Hepatocyte (in vitro differentiated cells): ENCODE results near the gene GPRIN1. TPM values are rescaled to one million over a fixed set of nuclear protein-coding genes. Genes with fewer than 3 reads are reported as not detected.

Experiments
- DNase-seq: peaks from one replicate; pipeline ENCODE4 v3.0.0-alpha.2; 2016; ENCODE audit warnings: low spot score
- H2AFZ ChIP-seq: fragments of 200-600 bp; sonication (generic); 2 replicates; pipeline ENCODE4 v1.6.0; 2016; ENCODE audit warnings: antibody characterized with exemption, mild to moderate bottlenecking
- H3K27ac ChIP-seq: fragments of 200-600 bp; sonication (generic); 2 replicates; pipeline ENCODE4 v1.5.1; 2016; ENCODE audit warnings: mild to moderate bottlenecking
- H3K27me3 ChIP-seq: fragments of 200-600 bp; sonication (generic); 2 replicates; pipeline ENCODE4 v1.6.1; 2016
- H3K36me3 ChIP-seq: fragments of 200-600 bp; sonication (generic); replicated peaks from 2 replicates; pipeline ENCODE4 v1.5.1; 2016; ENCODE audit warnings: low read depth; ENCODE audit not compliant: insufficient read depth
- H3K4me1 ChIP-seq: fragments of 200-600 bp; sonication (generic); 2 replicates; pipeline ENCODE4 v1.5.1; 2016; ENCODE audit warnings: mild to moderate bottlenecking, moderate library complexity; ENCODE audit not compliant: insufficient read depth
- H3K4me2 ChIP-seq: fragments of 200-600 bp; sonication (generic); 2 replicates; pipeline ENCODE4 v1.6.0; 2016
- H3K4me3 ChIP-seq: fragments of 200-600 bp; sonication (generic); 2 replicates; pipeline ENCODE4 v1.5.1; 2016; ENCODE audit warnings: mild to moderate bottlenecking
- H3K79me2 ChIP-seq: fragments of 200-600 bp; sonication (generic); 2 replicates; pipeline ENCODE4 v1.6.0; 2017; ENCODE audit warnings: mild to moderate bottlenecking
- H3K9me2 ChIP-seq: fragments of 200-600 bp; sonication (generic); replicated peaks from 2 replicates; pipeline ENCODE4 v1.6.0; 2017; ENCODE audit warnings: mild to moderate bottlenecking; ENCODE audit not compliant: insufficient read depth
- H3K9me3 ChIP-seq: fragments of 200-600 bp; sonication (generic); 2 replicates; pipeline ENCODE4 v1.5.1; 2016; ENCODE audit warnings: low read depth, mild to moderate bottlenecking
- H4K20me1 ChIP-seq: fragments of 200-600 bp; sonication (generic); 2 replicates; pipeline ENCODE4 v1.6.0; 2016; ENCODE audit warnings: mild to moderate bottlenecking; ENCODE audit not compliant: insufficient read depth, poor library complexity, severe bottlenecking
- EZH2 ChIP-seq: fragments of 200-600 bp; sonication (generic); IDR thresholded peaks from 2 replicates; pipeline ENCODE4 v1.6.1; 2016; ENCODE audit warnings: antibody characterized with exemption, mild to moderate bottlenecking, borderline replicate concordance
- EZH2phosphoT487 ChIP-seq: fragments of 200-600 bp; sonication (generic); IDR thresholded peaks from one replicate; pipeline ENCODE4 v1.6.1; 2018; ENCODE audit warnings: antibody characterized with exemption, mild to moderate bottlenecking, low read depth, moderate library complexity; ENCODE audit not compliant: unreplicated experiment, severe bottlenecking
- WGBS: methylation state at CpG from one replicate; pipeline ENCODE4 v1.1.6; 2016; ENCODE audit warnings: low lambda C conversion rate; ENCODE audit errors: missing lambda C conversion rate; 5-methylcytosine and 5-hydroxymethylcytosine counted together
- polyA plus RNA-seq: library from polyadenylated mRNA; unstranded; fragments of >200 nt; fragmentation: Nextera tagmentation; extraction: Ambion mirVana; gene quantifications from 2 replicates; pipeline ENCODE4 v1.2.1, GENCODE V29; 2016
- total RNA-seq: library from RNA; depleted of rRNA; stranded (reverse); fragments of >200 nt; gene quantifications from 2 replicates; pipeline ENCODE4 v1.2.3, GENCODE V29; 2014
- TF ChIP-seq, protein P1 (sequence below): fragments of 200-600 bp; sonication (generic); IDR thresholded peaks from 2 replicates; pipeline ENCODE4 v1.5.1; 2016; ENCODE audit warnings: antibody characterized with exemption, mild to moderate bottlenecking; ENCODE audit not compliant: poor library complexity

Gene GPRIN1
- total and polyA plus RNA-seq, 2 experiments from 2014 or later = 1.6 to 2.2 TPM

DNA sequence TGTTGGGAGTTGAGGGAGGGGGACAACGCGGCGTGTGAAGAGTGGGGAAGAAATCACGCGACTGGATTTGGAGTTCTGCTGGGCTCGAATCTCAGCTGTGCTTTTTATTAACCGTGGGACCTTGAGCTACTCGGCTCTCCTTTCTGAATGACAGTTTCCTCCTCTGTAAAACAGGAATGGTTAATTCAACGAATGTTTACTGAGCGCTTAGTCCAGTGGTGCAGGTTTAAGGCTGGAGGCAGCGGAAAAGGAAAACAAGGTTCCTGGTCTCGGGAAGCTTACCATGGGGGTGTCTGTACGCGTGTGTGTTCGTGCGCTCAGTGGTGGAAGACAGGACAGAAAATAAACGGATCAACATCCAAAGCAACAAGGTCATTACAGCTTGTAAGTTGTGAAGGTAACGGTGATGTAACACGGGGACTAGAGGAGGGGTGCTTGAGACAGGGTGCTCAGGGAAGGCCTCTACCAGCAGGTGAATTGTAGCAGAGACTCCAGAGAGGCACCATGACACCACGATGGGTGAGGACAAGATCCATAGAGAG is 20.8 kb upstream of the GPRIN1 start:
- Histone ChIP-seq H2AFZ (peak overlapping the region; percentile 66), H3K27me3 (peaks cover 77% of the 10 kb centered on the region)

DNA sequence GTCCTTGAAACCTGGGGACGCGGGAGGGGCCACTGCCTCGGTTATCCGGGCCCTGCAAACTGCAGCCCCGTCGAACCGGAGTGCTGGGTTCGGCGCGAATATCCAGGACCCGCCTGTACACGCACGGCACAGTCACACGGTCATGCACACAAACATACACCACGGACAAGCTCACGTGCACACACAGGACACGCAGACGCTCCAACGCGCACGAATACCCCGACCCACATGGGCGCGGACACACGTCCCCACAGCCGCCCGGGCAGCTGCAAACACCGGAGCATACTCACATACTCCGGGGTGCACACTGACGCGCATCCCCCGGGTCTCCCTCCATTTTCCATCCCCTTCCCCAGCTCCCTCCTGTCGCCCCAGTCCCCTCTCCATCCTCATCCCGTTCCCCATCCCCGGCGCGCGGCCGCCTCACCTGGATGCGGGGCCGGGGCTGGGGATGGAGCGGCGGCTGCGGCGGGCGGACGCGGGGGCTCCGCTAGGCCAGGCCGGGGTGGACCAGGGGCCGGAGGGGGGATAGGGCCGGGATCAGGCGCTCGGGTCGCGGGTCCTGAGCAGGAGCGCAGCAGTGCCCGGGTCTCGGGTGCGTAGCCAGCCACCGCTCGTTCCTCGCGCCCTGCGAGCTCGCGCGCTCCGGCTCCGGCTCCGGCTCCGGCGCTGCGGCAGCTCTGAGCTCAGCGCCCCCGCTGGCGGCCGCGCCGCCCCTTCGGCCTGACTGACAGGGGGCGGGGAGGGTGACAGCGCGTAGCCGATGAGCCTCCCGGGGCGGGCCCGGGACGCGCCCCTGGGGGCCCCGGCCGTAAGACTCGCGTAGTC is 20.1 kb upstream of the GPRIN1 start, which contains the start of the genes EIF4E1B and SNCB:
Gene EIF4E1B, plus strand, starts transcription at position 823 of the 828 bp plus-strand sequence. CDS start 12,113 bp downstream, outside the sequence.
Gene SNCB, minus strand, starts transcription at position 682 of the 828 bp plus-strand sequence. CDS start 880 bp downstream, outside the sequence.
- DNase-seq = peak; percentile 72
- Histone ChIP-seq H3K27ac (no peak within 1 kb of the TSS), H3K9me3 (no peaks in the 10 kb centered on the region), H2AFZ (peak within 1 kb of the TSS; percentile 66), H3K9me2 (no peaks in the 10 kb centered on the region), H3K4me1 (no peaks in the 10 kb centered on the region), H3K27me3 (peaks cover 84% of the 10 kb centered on the region), H3K4me2 (peak within 1 kb of the TSS; percentile 97), H3K36me3 (no peaks in the 10 kb centered on the region), H4K20me1 (no peaks in the 10 kb centered on the region), H3K79me2 (no peaks in the 10 kb centered on the region), H3K4me3 (peak within 1 kb of the TSS; percentile 52)
- TF ChIP-seq EZH2 = peak; percentile 92
- TF ChIP-seq, protein P1, sequence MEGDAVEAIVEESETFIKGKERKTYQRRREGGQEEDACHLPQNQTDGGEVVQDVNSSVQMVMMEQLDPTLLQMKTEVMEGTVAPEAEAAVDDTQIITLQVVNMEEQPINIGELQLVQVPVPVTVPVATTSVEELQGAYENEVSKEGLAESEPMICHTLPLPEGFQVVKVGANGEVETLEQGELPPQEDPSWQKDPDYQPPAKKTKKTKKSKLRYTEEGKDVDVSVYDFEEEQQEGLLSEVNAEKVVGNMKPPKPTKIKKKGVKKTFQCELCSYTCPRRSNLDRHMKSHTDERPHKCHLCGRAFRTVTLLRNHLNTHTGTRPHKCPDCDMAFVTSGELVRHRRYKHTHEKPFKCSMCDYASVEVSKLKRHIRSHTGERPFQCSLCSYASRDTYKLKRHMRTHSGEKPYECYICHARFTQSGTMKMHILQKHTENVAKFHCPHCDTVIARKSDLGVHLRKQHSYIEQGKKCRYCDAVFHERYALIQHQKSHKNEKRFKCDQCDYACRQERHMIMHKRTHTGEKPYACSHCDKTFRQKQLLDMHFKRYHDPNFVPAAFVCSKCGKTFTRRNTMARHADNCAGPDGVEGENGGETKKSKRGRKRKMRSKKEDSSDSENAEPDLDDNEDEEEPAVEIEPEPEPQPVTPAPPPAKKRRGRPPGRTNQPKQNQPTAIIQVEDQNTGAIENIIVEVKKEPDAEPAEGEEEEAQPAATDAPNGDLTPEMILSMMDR = no peak
- TF ChIP-seq EZH2phosphoT487 = peak; percentile 21
- WGBS = 1% methylated on average over 72 of the region's 94 CpGs

More for the DNA sequence above, 20.8 kb upstream of the GPRIN1 start:
- Histone ChIP-seq H3K36me3 (no peaks in the 10 kb centered on the region), H3K27ac (no peak overlapping the region), H3K4me2 (peak overlapping the region; percentile 97), H3K9me2 (no peaks in the 10 kb centered on the region), H3K4me3 (peak overlapping the region; percentile 52), H3K9me3 (no peaks in the 10 kb centered on the region), H4K20me1 (no peaks in the 10 kb centered on the region), H3K79me2 (no peaks in the 10 kb centered on the region), H3K4me1 (no peaks in the 10 kb centered on the region)
- WGBS = 7% methylated on average over 13 of the region's 20 CpGs
- TF ChIP-seq, protein P1 = no peak
- TF ChIP-seq EZH2phosphoT487 (no peak), EZH2 (peak; percentile 24)
- no peak for DNase-seq

DNA sequence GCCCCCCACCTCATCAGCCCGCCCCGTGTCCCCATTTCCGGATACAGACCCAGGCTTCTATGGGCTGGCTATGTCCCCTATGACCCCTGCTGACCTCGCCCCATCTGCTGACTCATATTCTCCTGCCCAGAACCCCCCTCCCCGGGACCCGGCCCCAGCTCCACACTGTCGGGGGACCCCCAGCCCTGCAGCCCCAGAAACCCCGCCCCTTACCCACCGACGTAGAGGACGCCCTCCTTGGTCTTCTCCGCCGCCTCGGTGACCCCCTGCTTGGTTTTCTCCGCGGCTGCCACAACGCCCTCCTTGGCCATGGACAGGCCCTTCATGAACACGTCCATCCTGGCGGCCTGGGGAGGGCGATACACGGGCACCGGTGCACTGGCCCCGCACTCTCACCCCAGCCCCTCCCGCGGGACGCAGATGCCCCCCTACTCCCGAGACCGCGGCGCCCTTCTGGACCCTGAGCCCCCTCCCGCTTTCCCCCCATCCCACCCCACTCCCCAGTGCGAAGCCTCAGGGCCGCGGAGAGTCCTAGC is 19.4 kb upstream of the GPRIN1 start:
- 10% methylated on average over 14 of the region's 34 CpGs for WGBS
- H3K79me2 ChIP-seq = no peaks in the 10 kb centered on the region
- H3K27me3 ChIP-seq = peaks cover 88% of the 10 kb centered on the region
- H3K9me2 ChIP-seq = no peaks in the 10 kb centered on the region
- no peak overlapping the region for H3K27ac ChIP-seq
- H3K4me3 ChIP-seq = no peak overlapping the region
- no peaks in the 10 kb centered on the region for H3K9me3 ChIP-seq
- H3K4me1 ChIP-seq = no peaks in the 10 kb centered on the region
- no peaks in the 10 kb centered on the region for H3K36me3 ChIP-seq
- H3K4me2 ChIP-seq = peak overlapping the region; percentile 97
- H2AFZ ChIP-seq = no peak overlapping the region
- TF ChIP-seq, protein P1 = no peak
- TF ChIP-seq EZH2 (no peak), EZH2phosphoT487 (no peak)
- DNase-seq = no peak
- no peaks in the 10 kb centered on the region for H4K20me1 ChIP-seq
